Activated CD4-positive, alpha-beta memory T cell treated with anti-CD3 and anti-CD28 coated beads, Interleukin-2, amount 10 ng/mL, durations not matched to agents 7 days and 5 days (primary cell): ENCODE results near the gene LPCAT2. TPM values are rescaled to one million over a fixed set of nuclear protein-coding genes. Genes with fewer than 3 reads are reported as not detected.
A peak's percentile ranks its signal among the peaks of the same experiment; 100 is the strongest.

Experiments
- CTCF ChIA-PET: fragments of 350-600 bp; sonication (Branson Sonifier 250); formaldehyde crosslinking; loops from one replicate; lab custom pipeline; 2021; ENCODE audit warnings: antibody characterized with exemption, inconsistent platforms; lab: Charles Lee
- POLR2A ChIA-PET: fragments of 350-600 bp; sonication (Branson Sonifier 250); formaldehyde crosslinking; loops from one replicate; lab custom pipeline; 2021; ENCODE audit warnings: antibody characterized with exemption; lab: Charles Lee
- DNase-seq: peaks from one replicate; pipeline ENCODE4 v3.0.0-alpha.2; 2020
- H3K27ac Mint-ChIP-seq: one replicate; pipeline ENCODE4 v1.8.0; 2021; ENCODE audit warnings: mild to moderate bottlenecking, mixed read lengths
- H3K27me3 Mint-ChIP-seq: one replicate; pipeline ENCODE4 v1.8.0; 2021; ENCODE audit warnings: mixed read lengths
- H3K36me3 Mint-ChIP-seq: one replicate; pipeline ENCODE4 v1.8.0; 2021; ENCODE audit warnings: low read depth, mixed read lengths
- H3K4me1 Mint-ChIP-seq: one replicate; pipeline ENCODE4 v1.8.0; 2021; ENCODE audit warnings: mixed read lengths
- H3K4me3 Mint-ChIP-seq: one replicate; pipeline ENCODE4 v1.8.0; 2021; ENCODE audit warnings: mild to moderate bottlenecking, mixed read lengths
- H3K9me3 Mint-ChIP-seq: one replicate; pipeline ENCODE4 v1.8.0; 2021; ENCODE audit warnings: mixed read lengths
- total RNA-seq, 2 experiments: library from RNA; stranded (reverse); gene quantifications; one replicate each; pipeline ENCODE4 v1.2.3, GENCODE V29; 2021

Gene LPCAT2
- total RNA-seq, 2 experiments from 2014 or later = 1.3 to 1.6 TPM

- H3K27ac Mint-ChIP-seq = no peak overlapping the region
- H3K4me3 Mint-ChIP-seq = no peak overlapping the region
- ChIA-PET POLR2A (no interaction called here), CTCF (interaction anchor here (1.1 kb wide), 1 partner anchor 36 kb away, joined by 5 read pairs; no protein-coding TSS in a partner anchor)
- H3K9me3 Mint-ChIP-seq = no peaks in the 10 kb centered on the region
- no peaks in the 10 kb centered on the region for H3K27me3 Mint-ChIP-seq
- peaks cover 20% of the 10 kb centered on the region for H3K4me1 Mint-ChIP-seq
- DNase-seq = no peak
- no peaks in the 10 kb centered on the region for H3K36me3 Mint-ChIP-seq
These were observed 8.3 kb upstream of the LPCAT2 start for GRCh38 chr16:55500530-55501011.

GRCh38 chr16:55501549-55502322 lies 7.1 kb upstream of the LPCAT2 start:
- no peak overlapping the region for H3K4me3 Mint-ChIP-seq
- DNase-seq = no peak
- POLR2A ChIA-PET = no interaction called here
- H3K4me1 Mint-ChIP-seq = peaks cover 20% of the 10 kb centered on the region
- CTCF ChIA-PET = interaction anchor here (1.1 kb wide), 2 partner anchors 37 kb away, joined by 3 to 5 read pairs; no protein-coding TSS in a partner anchor
- no peak overlapping the region for H3K27ac Mint-ChIP-seq
- H3K36me3 Mint-ChIP-seq = no peaks in the 10 kb centered on the region
- H3K27me3 Mint-ChIP-seq = no peaks in the 10 kb centered on the region
- no peaks in the 10 kb centered on the region for H3K9me3 Mint-ChIP-seq

GRCh38 chr16:55502801-55503366 lies 6.0 kb upstream of the LPCAT2 start:
- no peak for DNase-seq
- H3K4me1 Mint-ChIP-seq = peaks cover 17% of the 10 kb centered on the region
- no peak overlapping the region for H3K27ac Mint-ChIP-seq
- no peaks in the 10 kb centered on the region for H3K36me3 Mint-ChIP-seq
- ChIA-PET POLR2A (no interaction called here), CTCF (interaction anchor here (1.1 kb wide), 1 partner anchor 38 kb away, joined by 3 read pairs; no protein-coding TSS in a partner anchor)
- H3K27me3 Mint-ChIP-seq = peaks cover 2% of the 10 kb centered on the region
- no peaks in the 10 kb centered on the region for H3K9me3 Mint-ChIP-seq
- no peak overlapping the region for H3K4me3 Mint-ChIP-seq

GRCh38 chr16:55503726-55504550 lies 4.9 kb upstream of the LPCAT2 start:
- H3K27ac Mint-ChIP-seq = no peak overlapping the region
- ChIA-PET POLR2A (no interaction called here), CTCF (no interaction called here)
- H3K4me1 Mint-ChIP-seq = peaks cover 20% of the 10 kb centered on the region
- peaks cover 7% of the 10 kb centered on the region for H3K27me3 Mint-ChIP-seq
- no peak for DNase-seq
- H3K4me3 Mint-ChIP-seq = no peak overlapping the region
- H3K9me3 Mint-ChIP-seq = no peaks in the 10 kb centered on the region
- H3K36me3 Mint-ChIP-seq = no peaks in the 10 kb centered on the region

GRCh38 chr16:55505333-55506015 lies 3.4 kb upstream of the LPCAT2 start:
- DNase-seq = no peak
- POLR2A ChIA-PET = no interaction called here
- Mint-ChIP-seq H3K27me3 (peaks cover 20% of the 10 kb centered on the region), H3K4me3 (no peak overlapping the region), H3K36me3 (no peaks in the 10 kb centered on the region), H3K9me3 (no peaks in the 10 kb centered on the region), H3K27ac (no peak overlapping the region), H3K4me1 (peaks cover 15% of the 10 kb centered on the region)
- CTCF ChIA-PET = interaction anchor here (1.1 kb wide), 1 partner anchor 31 kb away, joined by 3 read pairs; no protein-coding TSS in a partner anchor

GRCh38 chr16:55506083-55506482 lies 2.8 kb upstream of the LPCAT2 start:
- H3K4me1 Mint-ChIP-seq = peaks cover 11% of the 10 kb centered on the region
- CTCF ChIA-PET = no interaction called here
- H3K27ac Mint-ChIP-seq = no peak overlapping the region
- no peaks in the 10 kb centered on the region for H3K9me3 Mint-ChIP-seq
- no peak overlapping the region for H3K4me3 Mint-ChIP-seq
- peaks cover 22% of the 10 kb centered on the region for H3K27me3 Mint-ChIP-seq
- POLR2A ChIA-PET = no interaction called here
- no peaks in the 10 kb centered on the region for H3K36me3 Mint-ChIP-seq
- no peak for DNase-seq

GRCh38 chr16:55506708-55507107 lies 2.2 kb upstream of the LPCAT2 start:
- Mint-ChIP-seq H3K27me3 (peaks cover 23% of the 10 kb centered on the region), H3K4me1 (peaks cover 11% of the 10 kb centered on the region), H3K9me3 (peaks cover under 1% of the 10 kb centered on the region), H3K27ac (no peak overlapping the region), H3K36me3 (no peaks in the 10 kb centered on the region), H3K4me3 (no peak overlapping the region)
- ChIA-PET POLR2A (no interaction called here), CTCF (interaction anchor here (1.1 kb wide), 1 partner anchor 42 kb away, joined by 4 read pairs; no protein-coding TSS in a partner anchor)
- DNase-seq = no peak

- H3K9me3 Mint-ChIP-seq = peaks cover 16% of the 10 kb centered on the region
- no peak overlapping the region for H3K27ac Mint-ChIP-seq
- POLR2A ChIA-PET = no interaction called here
- H3K4me1 Mint-ChIP-seq = peaks cover 11% of the 10 kb centered on the region
- no peaks in the 10 kb centered on the region for H3K36me3 Mint-ChIP-seq
- peak overlapping the region; percentile 55 for H3K4me3 Mint-ChIP-seq
- no peak for DNase-seq
- peaks cover 37% of the 10 kb centered on the region for H3K27me3 Mint-ChIP-seq
- CTCF ChIA-PET = no interaction called here
These were observed 476 bp upstream of the LPCAT2 start for GRCh38 chr16:55508271-55508921.

- no peak overlapping the region for H3K27ac Mint-ChIP-seq
- H3K9me3 Mint-ChIP-seq = peaks cover 21% of the 10 kb centered on the region
- DNase-seq = no peak
- CTCF ChIA-PET = interaction anchor here (0.9 kb wide), 1 partner anchor 46 kb away, joined by 3 read pairs; no protein-coding TSS in a partner anchor
- H3K27me3 Mint-ChIP-seq = peaks cover 41% of the 10 kb centered on the region
- peaks cover 11% of the 10 kb centered on the region for H3K4me1 Mint-ChIP-seq
- POLR2A ChIA-PET = no interaction called here
- no peak overlapping the region for H3K4me3 Mint-ChIP-seq
- H3K36me3 Mint-ChIP-seq = no peaks in the 10 kb centered on the region
These were observed 1.4 kb downstream of the LPCAT2 start for GRCh38 chr16:55510185-55510805.

- no peaks in the 10 kb centered on the region for H3K36me3 Mint-ChIP-seq
- peaks cover 43% of the 10 kb centered on the region for H3K27me3 Mint-ChIP-seq
- H3K9me3 Mint-ChIP-seq = peaks cover 21% of the 10 kb centered on the region
- H3K4me3 Mint-ChIP-seq = no peak overlapping the region
- DNase-seq = no peak
- peaks cover 11% of the 10 kb centered on the region for H3K4me1 Mint-ChIP-seq
- H3K27ac Mint-ChIP-seq = no peak overlapping the region
- CTCF ChIA-PET = no interaction called here
- POLR2A ChIA-PET = no interaction called here
These were observed 4.1 kb downstream of the LPCAT2 start for GRCh38 chr16:55512941-55513340.

GRCh38 chr16:55513616-55514015 lies 4.7 kb downstream of the LPCAT2 start:
- H3K36me3 Mint-ChIP-seq = no peaks in the 10 kb centered on the region
- peaks cover 10% of the 10 kb centered on the region for H3K4me1 Mint-ChIP-seq
- H3K27ac Mint-ChIP-seq = no peak overlapping the region
- peaks cover 46% of the 10 kb centered on the region for H3K27me3 Mint-ChIP-seq
- ChIA-PET CTCF (interaction anchor here (1.5 kb wide), 1 partner anchor 49 kb away, joined by 4 read pairs; no protein-coding TSS in a partner anchor), POLR2A (no interaction called here)
- DNase-seq = no peak
- peaks cover 21% of the 10 kb centered on the region for H3K9me3 Mint-ChIP-seq
- H3K4me3 Mint-ChIP-seq = no peak overlapping the region
